Measurements from ENCODE around the gene MOV10. TPM values are rescaled to one million over a fixed set of nuclear protein-coding genes. Genes with fewer than 3 reads are reported as not detected.
A peak's percentile ranks its signal among the peaks of the same experiment; 100 is the strongest.

Gene MOV10
- total and polyA plus RNA-seq, 9 of the 15 experiments (the other 6 are each of a cell fraction or from before 2014, with no cell fraction given), result 16.7 to 105 (median 49.5) TPM

DNA sequence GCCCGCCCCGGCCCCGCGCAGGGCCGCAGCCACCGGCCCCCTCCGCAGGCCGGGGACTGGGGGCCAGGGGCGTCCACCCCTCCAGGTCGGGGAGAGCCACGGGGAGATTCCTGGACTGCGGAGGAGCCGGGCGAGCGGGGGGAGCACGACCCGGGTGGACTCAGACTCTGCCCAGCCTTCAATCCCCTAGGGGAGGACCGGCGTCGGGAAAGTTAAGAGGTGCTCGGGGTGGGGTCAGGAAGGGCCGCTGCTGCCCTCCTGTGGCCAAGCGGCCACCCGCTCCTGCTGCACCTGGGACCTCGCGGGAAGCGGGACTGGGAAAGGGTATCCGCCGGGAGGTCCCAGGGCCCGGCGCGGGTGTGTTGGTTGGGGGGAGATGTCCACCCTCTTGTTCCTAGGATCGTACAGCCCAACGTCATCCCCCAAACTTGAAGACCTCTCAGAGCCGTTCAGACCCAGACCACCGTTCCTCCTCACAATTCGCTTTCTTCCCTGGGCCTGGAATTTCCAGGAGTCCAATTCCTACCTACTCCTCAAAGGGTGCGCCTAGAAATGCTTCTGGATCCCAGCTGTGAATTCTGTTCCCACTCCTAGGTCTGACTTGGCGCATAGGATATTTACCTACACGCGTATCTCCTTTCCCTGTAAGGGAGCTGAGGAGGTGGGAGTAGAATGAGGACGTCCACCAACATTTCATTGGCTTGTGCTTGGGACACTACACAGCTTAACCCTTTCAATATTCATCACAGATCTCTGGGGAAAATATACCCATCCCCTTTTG, 33.0 kb downstream of the MOV10 start (continued):
- 0 out of 2 replicates have a peak, but pooled peaks have one; percentile 53 for TF ChIP-seq TCF7 (IDR thresholded peaks at IDR 0.05; ENCODE audit: borderline replicate concordance)
- TF ChIP-seq, protein P1, sequence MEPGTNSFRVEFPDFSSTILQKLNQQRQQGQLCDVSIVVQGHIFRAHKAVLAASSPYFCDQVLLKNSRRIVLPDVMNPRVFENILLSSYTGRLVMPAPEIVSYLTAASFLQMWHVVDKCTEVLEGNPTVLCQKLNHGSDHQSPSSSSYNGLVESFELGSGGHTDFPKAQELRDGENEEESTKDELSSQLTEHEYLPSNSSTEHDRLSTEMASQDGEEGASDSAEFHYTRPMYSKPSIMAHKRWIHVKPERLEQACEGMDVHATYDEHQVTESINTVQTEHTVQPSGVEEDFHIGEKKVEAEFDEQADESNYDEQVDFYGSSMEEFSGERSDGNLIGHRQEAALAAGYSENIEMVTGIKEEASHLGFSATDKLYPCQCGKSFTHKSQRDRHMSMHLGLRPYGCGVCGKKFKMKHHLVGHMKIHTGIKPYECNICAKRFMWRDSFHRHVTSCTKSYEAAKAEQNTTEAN (CRISPR knock-in tag; IDR thresholded peaks at IDR 0.05), result peak; percentile 29; the same call in 1 of the 2 replicates
- TF ChIP-seq, protein P2, sequence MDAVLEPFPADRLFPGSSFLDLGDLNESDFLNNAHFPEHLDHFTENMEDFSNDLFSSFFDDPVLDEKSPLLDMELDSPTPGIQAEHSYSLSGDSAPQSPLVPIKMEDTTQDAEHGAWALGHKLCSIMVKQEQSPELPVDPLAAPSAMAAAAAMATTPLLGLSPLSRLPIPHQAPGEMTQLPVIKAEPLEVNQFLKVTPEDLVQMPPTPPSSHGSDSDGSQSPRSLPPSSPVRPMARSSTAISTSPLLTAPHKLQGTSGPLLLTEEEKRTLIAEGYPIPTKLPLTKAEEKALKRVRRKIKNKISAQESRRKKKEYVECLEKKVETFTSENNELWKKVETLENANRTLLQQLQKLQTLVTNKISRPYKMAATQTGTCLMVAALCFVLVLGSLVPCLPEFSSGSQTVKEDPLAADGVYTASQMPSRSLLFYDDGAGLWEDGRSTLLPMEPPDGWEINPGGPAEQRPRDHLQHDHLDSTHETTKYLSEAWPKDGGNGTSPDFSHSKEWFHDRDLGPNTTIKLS (IDR thresholded peaks at IDR 0.05; ENCODE audit: borderline replicate concordance, low read depth), result no peak; the same call in 1 of the 2 replicates
- TF ChIP-seq ESRRB (CRISPR knock-in tag; IDR thresholded peaks at IDR 0.05; ENCODE audit: borderline replicate concordance), result no peak
- peak; percentile 12; the same call in 1 of the 2 replicates for TF ChIP-seq KLF16 (IDR thresholded peaks at IDR 0.05)
- TF ChIP-seq, protein P3, sequence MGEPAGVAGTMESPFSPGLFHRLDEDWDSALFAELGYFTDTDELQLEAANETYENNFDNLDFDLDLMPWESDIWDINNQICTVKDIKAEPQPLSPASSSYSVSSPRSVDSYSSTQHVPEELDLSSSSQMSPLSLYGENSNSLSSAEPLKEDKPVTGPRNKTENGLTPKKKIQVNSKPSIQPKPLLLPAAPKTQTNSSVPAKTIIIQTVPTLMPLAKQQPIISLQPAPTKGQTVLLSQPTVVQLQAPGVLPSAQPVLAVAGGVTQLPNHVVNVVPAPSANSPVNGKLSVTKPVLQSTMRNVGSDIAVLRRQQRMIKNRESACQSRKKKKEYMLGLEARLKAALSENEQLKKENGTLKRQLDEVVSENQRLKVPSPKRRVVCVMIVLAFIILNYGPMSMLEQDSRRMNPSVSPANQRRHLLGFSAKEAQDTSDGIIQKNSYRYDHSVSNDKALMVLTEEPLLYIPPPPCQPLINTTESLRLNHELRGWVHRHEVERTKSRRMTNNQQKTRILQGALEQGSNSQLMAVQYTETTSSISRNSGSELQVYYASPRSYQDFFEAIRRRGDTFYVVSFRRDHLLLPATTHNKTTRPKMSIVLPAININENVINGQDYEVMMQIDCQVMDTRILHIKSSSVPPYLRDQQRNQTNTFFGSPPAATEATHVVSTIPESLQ (CRISPR knock-in tag; IDR thresholded peaks at IDR 0.05), result no peak
- TF ChIP-seq SP1 (CRISPR knock-in tag; IDR thresholded peaks at IDR 0.05), result peak; percentile 90
- no peak for TF ChIP-seq NFRKB (IDR thresholded peaks at IDR 0.05; ENCODE audit: low read depth)
- TF ChIP-seq ZNF57 (CRISPR knock-in tag; IDR thresholded peaks at IDR 0.05), result no peak
- TF ChIP-seq, protein P4, sequence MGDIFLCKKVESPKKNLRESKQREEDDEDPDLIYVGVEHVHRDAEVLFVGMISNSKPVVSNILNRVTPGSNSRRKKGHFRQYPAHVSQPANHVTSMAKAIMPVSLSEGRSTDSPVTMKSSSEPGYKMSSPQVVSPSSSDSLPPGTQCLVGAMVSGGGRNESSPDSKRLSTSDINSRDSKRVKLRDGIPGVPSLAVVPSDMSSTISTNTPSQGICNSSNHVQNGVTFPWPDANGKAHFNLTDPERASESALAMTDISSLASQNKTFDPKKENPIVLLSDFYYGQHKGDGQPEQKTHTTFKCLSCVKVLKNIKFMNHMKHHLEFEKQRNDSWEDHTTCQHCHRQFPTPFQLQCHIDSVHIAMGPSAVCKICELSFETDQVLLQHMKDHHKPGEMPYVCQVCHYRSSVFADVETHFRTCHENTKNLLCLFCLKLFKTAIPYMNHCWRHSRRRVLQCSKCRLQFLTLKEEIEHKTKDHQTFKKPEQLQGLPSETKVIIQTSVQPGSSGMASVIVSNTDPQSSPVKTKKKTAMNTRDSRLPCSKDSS (IDR thresholded peaks at IDR 0.05; ENCODE audit: low read depth, partially characterized antibody), result no peak
- TF ChIP-seq, protein P5, sequence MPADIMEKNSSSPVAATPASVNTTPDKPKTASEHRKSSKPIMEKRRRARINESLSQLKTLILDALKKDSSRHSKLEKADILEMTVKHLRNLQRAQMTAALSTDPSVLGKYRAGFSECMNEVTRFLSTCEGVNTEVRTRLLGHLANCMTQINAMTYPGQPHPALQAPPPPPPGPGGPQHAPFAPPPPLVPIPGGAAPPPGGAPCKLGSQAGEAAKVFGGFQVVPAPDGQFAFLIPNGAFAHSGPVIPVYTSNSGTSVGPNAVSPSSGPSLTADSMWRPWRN (IDR thresholded peaks at IDR 0.05; ENCODE audit: low read depth), result no peak
- TF ChIP-seq POLR2AphosphoS5 (IDR thresholded peaks at IDR 0.05; ENCODE audit: control insufficient read depth, insufficient read depth, low read depth, low read length), result peak; percentile 33; the same call in 1 of the 2 replicates
- TF ChIP-seq, protein P6, sequence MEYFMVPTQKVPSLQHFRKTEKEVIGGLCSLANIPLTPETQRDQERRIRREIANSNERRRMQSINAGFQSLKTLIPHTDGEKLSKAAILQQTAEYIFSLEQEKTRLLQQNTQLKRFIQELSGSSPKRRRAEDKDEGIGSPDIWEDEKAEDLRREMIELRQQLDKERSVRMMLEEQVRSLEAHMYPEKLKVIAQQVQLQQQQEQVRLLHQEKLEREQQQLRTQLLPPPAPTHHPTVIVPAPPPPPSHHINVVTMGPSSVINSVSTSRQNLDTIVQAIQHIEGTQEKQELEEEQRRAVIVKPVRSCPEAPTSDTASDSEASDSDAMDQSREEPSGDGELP (CRISPR knock-in tag; IDR thresholded peaks at IDR 0.05; ENCODE audit: borderline replicate concordance), result peak; percentile 62; the same call in 1 of the 2 replicates
- TF ChIP-seq XRCC5 (IDR thresholded peaks at IDR 0.05; ENCODE audit: low read depth, low read length), result peak; percentile 77; the same call in 1 of the 2 replicates
- peak; percentile 87 for TF ChIP-seq BRD9 (IDR thresholded peaks at IDR 0.05; ENCODE audit: low read depth, partially characterized antibody)
- TF ChIP-seq, protein P7, sequence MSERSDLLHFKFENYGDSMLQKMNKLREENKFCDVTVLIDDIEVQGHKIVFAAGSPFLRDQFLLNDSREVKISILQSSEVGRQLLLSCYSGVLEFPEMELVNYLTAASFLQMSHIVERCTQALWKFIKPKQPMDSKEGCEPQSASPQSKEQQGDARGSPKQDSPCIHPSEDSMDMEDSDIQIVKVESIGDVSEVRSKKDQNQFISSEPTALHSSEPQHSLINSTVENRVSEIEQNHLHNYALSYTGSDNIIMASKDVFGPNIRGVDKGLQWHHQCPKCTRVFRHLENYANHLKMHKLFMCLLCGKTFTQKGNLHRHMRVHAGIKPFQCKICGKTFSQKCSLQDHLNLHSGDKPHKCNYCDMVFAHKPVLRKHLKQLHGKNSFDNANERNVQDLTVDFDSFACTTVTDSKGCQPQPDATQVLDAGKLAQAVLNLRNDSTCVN (CRISPR knock-in tag; IDR thresholded peaks at IDR 0.05), result no peak
